ENCODE data around the gene TRIM47. TPM values are rescaled to one million over a fixed set of nuclear protein-coding genes. Genes with fewer than 3 reads are reported as not detected.

TRIM47 gene
- total RNA-seq, 1 donor from 2014 or later, result 30.6 TPM

GRCh38 chr17:75831032-75831571, 47.3 kb downstream of the TRIM47 start:
- no peak for DNase-seq (ENCODE audit: low read depth, low spot score)

DNA sequence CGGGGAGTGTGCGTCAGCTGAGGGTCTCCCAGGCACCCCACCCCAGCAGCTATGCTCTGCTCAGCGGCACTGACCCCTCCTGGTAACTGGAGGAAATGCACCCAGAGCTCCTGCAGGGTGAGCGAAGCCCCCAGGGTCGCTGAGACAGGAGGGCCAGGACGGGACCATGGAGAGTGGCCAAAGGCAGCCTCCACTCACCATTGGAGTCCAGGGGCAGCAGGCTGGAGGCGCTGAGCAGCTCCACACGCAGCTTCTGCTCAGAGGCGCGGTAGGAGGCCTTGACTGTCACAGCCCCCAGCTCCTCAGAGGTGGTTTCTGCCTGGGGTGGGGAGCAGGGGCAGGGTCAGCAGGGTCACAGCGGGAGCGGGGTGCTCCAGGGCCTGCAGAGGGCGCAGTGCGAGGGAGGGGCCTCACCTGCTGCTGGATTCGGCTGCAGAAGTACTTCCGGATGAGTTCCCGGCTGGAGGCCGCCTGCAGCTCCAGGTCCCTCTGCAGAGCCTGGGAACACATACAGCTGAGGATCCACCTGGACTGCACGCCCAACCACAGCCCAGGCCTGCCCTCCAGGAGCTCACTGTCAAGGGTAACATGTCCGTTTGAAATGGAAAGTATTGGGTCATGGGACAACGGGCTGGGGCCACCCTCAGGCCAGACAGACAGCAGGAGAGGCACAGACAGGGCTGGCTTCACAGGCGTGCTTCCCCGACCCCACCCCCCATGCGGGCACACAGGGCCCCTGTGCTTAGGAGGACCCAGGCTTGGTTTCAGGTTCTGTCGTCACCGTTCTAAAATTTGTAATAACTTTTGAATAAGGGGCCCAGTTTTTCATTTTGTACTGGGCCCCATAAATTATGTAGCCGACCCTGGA, 48.0 kb downstream of the TRIM47 start:
- DNase-seq (ENCODE audit: low read depth, low spot score), result no peak

GRCh38 chr17:75829747-75830146, 48.6 kb downstream of the TRIM47 start:
- no peak for DNase-seq (ENCODE audit: low read depth, low spot score)

GRCh38 chr17:75828741-75829140, 49.6 kb downstream of the TRIM47 start:
- no peak for DNase-seq (ENCODE audit: low read depth, low spot score)

DNA sequence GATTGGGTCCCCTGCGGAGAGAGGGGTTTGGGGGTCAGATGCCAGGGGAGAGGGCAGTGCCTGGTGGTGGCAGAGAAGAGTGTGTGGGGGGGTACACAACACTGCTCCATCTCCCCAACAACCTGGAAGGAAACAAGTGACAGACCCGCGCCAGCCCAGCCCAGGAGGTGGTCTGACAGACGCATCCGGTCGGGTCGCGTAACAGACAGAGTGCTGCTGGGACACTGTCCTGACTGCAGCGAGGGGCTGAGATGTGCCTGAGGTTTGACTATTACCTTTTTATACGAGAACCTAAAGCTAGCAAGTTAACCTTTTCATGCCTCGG, 50.3 kb downstream of the TRIM47 start:
- DNase-seq (ENCODE audit: low read depth, low spot score), result no peak

DNA sequence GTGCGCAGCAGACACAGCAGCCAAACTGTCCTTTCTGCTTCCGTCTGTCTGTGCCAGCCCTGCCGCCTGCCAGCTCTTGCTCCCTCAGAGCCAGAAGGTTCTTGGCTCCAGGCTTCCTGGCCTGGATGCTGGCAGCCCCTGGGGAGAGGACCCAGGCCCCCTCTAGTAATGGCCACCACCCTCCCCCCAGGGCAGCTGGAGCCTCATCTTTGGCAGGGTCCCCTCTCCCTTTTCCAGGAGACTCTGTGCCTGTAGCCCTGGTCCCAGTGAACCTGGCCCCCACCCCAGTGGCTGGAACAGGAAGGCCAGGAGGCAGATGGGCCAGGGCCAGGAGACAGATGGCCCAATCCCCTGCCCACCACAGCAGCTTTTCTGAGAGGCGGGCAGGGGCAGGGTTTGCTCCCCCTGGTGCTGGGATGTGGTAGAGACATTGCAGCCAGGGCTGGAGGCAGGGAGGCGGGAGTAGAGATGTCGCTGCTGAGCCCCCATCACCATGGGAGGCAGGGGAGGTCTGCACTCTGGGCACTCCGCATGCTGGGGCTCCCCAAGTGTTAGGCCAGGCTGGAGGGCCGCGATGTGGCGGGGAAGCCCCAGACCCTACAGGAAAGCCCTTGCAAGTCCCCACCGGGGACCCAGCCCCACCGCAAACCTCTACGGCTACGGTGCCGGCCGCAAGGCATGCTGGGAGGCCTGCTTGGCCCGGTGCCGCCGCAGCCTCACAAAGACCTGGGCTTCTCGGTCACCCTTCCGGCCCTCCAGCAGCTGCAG, 50.9 kb downstream of the TRIM47 start:
- peak; percentile 36 for DNase-seq (ENCODE audit: low read depth, low spot score)

DNA sequence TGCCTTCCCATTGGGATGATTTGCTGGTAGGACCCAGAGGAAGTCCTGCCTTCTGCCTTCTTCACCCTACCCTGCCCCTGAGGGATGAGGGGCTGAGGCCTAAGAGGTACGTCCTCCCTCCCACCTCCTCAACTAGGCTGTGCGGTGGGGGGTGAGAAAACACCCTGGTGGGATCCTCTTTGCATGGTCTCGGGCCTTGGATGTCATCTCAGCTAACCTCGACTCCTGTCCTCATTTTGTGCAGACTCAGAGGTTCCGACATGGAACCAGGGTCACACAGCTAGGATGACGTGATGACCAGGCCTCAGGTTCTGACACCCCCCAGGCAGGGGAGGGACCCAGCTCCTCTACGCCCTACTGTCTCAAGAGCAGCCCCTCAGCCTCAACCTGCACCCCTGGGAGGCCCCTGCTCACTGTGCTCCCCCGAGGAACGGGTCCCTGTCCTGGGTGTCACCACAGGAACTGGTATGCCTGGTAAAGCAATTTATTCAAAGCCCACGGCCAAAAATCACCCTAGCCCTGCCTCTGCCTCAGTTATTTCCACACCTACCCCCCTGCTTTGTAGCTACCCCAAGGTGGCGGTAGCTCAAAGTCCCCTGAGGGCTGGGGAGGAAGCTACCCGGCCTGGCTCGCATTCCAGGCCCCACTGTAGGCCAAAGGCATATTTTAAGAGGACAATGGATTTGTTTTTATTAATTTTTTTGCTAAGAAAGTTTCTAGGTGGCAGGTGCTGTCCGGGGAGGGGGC, 51.6 kb downstream of the TRIM47 start:
- DNase-seq (ENCODE audit: low read depth, low spot score), result no peak

- no peak for DNase-seq (ENCODE audit: low read depth, low spot score)
These were observed 52.5 kb downstream of the TRIM47 start for GRCh38 chr17:75825748-75826370.

DNA sequence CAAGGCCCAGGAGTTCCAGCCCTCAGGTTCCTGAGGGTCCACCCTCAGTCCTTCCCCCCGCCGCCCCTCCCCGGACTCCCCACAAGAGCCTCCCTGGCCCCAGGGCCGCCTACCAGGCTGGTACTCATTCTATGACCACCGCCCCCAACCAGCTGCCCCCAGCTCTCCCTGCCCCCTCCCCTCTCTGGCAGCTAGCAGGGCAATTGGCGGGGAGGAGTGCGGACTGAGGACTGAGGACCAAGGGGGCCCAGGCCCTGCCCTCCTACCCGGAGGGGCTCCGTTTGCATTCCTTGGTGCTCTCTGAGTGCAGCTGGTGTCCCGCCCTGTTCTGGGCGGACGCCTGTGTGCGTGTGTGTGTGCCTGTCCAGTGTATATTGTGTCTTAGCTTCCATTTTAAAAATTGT, 53.2 kb downstream of the TRIM47 start:
- DNase-seq (ENCODE audit: low read depth, low spot score), result no peak

- no peak for DNase-seq (ENCODE audit: low read depth, low spot score)
These were observed 53.7 kb downstream of the TRIM47 start for GRCh38 chr17:75824666-75825065.

Other genes starting within 250 kb of the TRIM47 start
- gene SMIM5, start 245.1 kb downstream of the TRIM47 start, total RNA-seq, result 0.07 TPM in 1 of 2 replicates, not detected in the other
- 12.0 and 20.2 TPM in 2 replicates for gene RECQL5, start 211.4 kb downstream of the TRIM47 start, total RNA-seq
- 66.7 and 95.2 TPM in 2 replicates for gene SAP30BP, start 211.2 kb downstream of the TRIM47 start, total RNA-seq
- 6.9 and 14.2 TPM in 2 replicates for gene ITGB4, start 157.1 kb downstream of the TRIM47 start, total RNA-seq
- gene GALK1, start 113.4 kb downstream of the TRIM47 start, total RNA-seq, result 93.3 and 120 TPM in 2 replicates
- gene UNK, start 93.8 kb downstream of the TRIM47 start, total RNA-seq, result 7.6 and 10.2 TPM in 2 replicates
- 7.3 and 7.6 TPM in 2 replicates for gene UNC13D, start 34.2 kb downstream of the TRIM47 start, total RNA-seq
- gene WBP2, start 23.2 kb downstream of the TRIM47 start, total RNA-seq, result 21.0 and 28.5 TPM in 2 replicates
- gene TRIM65, start 18.4 kb upstream of the TRIM47 start, total RNA-seq, result 32.2 and 32.6 TPM in 2 replicates
- 31.9 and 38.7 TPM in 2 replicates for gene MRPL38, start 26.3 kb upstream of the TRIM47 start, total RNA-seq
- 6.9 and 10.4 TPM in 2 replicates for gene FBF1, start 62.5 kb upstream of the TRIM47 start, total RNA-seq
- gene ACOX1, start 100.6 kb upstream of the TRIM47 start, total RNA-seq, result 65.8 and 75.8 TPM in 2 replicates
- gene TEN1, start 100.7 kb upstream of the TRIM47 start, total RNA-seq, result 16.3 and 25.8 TPM in 2 replicates
- gene CDK3, start 122.3 kb upstream of the TRIM47 start, total RNA-seq, result 1.1 and 1.2 TPM in 2 replicates
- not detected in 2 replicates for gene EVPL, start 148.7 kb upstream of the TRIM47 start, total RNA-seq
- gene SRP68, start 193.9 kb upstream of the TRIM47 start, total RNA-seq, result 35.2 and 44.1 TPM in 2 replicates
- 0.07 TPM in 1 of 2 replicates, not detected in the other for gene GALR2, start 196.2 kb upstream of the TRIM47 start, total RNA-seq
- not detected in 2 replicates for gene ZACN, start 200.6 kb upstream of the TRIM47 start, total RNA-seq
- 82.1 and 89.1 TPM in 2 replicates for gene EXOC7, start 225.2 kb upstream of the TRIM47 start, total RNA-seq

Data from pulmonary artery endothelial cell (primary cell).